Fibroblast of skin of scalp (primary cell): ENCODE results near the gene WNT10A.
A peak's percentile ranks its signal among the peaks of the same experiment; 100 is the strongest.

Experiments
- DNase-seq: peaks from one replicate; pipeline ENCODE4 v3.0.0-alpha.2; 2013

WNT10A gene

DNA sequence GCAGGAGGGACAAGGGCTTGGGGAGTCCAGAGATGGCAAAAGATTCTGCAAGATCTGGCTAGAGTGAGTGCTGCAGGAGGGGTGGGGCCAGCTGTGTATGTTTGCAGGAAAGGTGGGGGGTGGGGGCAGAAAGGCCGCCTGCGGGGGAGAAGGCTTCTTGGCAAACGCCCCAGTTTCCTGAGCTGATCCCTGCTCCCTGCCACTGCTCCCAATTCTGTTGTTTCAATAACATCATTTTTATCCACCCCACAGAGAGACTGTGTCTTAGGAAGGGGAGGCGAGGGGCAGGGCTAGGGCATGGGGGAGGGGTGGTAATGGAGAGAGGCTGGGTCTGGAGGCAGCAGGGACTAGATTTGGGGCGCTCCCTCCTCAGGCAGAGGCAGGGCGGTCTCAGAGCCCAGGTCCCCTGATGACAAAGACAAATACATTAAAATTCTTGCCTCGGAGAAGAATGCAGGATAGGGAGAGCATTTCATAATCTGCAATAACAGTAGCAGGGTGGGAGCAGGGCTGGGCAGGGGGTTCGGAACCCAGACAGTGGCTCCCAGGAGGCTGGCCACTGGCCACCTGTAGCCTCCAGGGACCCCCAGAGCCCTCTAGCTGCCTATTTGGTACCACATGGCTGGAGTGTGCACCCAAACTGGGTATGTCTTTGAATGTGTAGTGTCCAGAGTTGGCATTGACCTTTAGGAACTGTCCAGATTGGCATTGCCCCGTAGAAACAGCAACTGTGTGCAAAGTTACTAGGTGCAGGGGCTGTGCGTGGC lies 23.1 kb upstream of the WNT10A start:
- peak; percentile 47 for DNase-seq

DNA sequence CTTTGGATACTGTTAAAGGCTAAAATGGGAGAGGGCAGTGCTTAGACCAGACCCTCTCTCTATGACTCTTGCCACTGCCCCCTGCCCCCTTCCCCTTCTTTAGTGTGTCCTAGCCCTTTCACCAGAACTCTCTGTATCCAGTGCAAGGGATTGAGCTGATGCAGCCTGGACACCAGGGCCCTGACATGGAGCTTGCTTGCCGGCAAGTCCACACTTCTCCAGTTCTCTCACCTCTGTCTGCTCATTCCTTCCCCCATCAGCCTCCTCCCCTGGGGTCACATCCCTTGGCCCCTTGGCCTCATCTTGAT lies 22.6 kb upstream of the WNT10A start:
- DNase-seq: no peak

DNA sequence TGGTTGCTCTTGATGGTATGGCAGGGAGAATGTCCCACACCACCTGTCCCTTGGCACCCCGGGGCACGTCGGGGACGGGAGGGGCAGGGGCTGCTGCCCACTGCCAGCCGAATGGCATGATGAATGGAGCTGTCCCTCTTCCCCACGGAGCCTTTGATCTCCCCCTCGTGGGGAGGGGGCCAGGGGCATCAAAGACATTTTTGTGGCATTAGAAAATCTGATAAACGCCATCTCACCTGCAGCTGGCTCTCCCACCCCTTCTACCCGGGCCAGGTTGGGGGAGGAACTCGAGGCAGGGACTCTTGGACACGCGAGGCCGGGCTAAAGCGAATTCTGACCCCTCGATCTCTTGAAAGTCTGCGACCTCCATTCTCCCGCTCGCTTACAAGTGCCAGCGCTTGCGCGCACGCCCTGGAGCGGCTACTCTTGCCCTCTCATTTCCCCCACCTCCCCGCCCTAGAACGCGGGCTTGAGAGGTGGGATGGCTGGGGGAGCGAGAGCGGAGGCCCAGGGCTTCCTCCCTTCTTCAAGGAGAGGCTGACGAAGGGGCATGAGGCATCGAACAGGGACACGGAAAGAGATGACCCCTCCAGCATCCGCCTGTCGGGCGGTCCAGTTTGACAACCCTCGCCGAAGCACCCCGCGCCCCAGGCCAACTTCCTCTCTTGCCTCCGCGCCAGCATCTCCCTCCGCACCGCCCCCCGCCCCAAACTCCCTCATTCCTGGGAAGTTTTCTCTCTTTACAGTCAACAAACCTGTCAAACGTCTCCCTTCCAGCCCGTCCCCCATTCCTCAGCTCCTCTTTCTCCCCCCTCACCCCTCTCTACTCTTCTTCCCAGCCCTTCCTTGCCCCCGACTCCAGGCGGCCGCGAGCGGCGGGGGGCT lies 21.7 kb upstream of the WNT10A start:
- DNase-seq: no peak

DNA sequence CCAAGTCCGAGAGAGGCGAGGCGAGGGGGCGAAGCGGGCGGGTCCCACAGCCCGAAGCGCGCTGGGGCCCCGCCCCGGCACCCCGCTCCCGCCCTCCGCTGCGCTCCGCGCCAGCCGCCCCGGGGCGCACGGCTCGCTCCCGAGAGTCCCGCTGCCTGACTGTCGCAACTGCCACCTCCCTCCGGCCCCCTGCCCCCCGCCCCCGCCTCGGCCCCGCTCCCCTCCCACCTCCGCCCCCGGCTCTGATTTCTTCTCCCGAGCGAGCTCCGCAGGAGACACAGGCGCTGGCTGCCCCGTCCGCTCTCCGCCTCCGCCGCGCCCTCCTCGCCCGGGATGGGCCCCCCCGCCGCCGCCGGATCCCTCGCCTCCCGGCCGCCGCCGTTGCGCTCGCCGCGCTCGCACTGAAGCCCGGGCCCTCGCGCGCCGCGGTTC lies 21.1 kb upstream of the WNT10A start, which contains the start of gene WNT6:
WNT6 (plus strand) TSS at position 250 of the 432 bp plus-strand sequence. CDS start 233 bp downstream, outside the sequence.
- DNase-seq: no peak

DNA sequence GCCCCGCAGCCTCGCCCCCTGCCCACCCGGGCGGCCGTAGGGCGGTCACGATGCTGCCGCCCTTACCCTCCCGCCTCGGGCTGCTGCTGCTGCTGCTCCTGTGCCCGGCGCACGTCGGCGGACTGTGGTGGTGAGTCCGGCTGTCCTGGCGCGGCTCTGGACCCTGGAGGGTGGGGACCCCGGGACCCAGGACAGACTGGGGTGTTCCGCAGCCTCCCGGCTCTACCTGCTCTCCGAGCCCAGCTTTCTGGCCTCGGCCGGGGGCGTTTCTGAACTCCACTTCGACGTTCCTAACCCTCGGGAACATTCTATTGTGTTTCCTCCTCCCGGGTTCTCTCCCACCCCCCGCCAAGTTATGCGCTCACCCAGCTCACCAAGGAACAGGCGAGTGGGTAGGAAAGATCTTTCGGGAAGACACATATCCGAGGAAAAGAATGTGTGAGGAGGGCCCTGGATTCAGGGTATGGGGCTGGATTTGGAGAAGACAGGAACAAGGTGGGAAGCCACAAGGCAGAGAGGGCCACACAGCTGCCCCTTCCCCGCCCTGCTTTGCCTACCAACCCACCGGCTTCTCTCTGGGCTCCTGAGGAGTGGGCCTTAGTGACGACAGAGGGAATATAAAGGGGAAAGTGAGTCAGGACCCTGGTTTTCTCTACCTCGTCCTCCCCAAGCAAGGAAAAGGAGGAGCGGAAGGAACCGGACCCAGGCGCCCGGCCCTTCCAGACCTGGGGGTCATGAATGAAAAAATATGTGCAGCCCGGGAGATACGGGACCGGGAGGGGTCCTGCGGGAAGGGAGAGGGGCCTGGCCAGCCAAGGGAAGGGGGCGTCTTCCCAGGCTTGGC lies 20.4 kb upstream of the WNT10A start:
- DNase-seq: no peak

DNA sequence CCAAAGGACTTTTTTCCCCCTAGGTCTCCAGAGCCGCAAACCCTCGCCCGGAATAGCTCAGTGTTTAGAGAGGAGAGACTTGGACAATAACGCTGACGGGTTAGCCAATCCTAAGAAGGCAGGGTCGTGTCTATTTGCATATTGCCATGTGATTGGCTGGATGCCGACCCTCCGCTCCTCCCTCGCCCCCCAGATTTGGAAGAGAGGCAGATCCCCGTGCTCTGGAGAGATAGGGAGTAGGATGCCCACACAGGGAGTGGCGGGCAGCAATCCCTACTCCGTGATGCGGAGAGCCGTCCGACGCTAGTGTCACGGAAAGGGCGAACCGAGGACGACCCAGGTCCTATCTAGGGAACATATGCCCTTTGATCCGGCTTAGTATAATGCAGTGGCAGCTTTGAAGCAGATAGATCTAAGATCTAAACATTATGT lies 19.7 kb upstream of the WNT10A start:
- DNase-seq: peak; percentile 82

DNA sequence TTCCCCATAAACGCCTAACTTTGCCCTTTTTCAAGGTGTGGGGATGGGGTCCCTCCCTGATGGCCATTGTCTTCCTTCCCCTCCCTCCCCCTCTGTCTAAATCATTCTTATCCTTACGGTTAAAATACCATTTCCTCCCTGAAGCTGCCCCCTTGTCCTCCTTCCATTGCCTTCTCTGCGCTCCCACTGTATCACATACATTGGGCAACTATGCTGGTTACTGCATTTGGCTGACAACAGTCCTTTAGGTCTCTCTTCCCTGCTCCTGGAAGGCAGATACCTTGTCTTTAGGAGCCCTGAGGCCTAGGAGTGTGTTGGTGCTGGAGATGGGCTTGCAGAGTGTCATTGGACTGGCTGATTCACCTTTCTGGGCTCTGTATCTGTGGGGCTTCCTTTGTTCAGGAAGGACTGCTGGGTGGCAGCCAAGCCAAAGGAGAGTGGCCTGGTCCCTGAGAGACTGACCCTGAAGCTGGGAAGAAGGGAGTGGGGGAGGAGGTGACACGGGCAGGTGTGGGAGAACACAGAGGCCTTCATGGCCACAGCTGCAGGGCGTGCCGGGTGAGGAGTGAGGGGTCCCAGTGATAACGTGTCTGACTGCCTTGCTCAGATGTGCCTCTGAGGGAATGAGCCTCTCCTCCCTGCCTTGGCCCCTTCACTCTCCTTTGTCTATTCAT lies 18.9 kb upstream of the WNT10A start:
- no peak for DNase-seq

DNA sequence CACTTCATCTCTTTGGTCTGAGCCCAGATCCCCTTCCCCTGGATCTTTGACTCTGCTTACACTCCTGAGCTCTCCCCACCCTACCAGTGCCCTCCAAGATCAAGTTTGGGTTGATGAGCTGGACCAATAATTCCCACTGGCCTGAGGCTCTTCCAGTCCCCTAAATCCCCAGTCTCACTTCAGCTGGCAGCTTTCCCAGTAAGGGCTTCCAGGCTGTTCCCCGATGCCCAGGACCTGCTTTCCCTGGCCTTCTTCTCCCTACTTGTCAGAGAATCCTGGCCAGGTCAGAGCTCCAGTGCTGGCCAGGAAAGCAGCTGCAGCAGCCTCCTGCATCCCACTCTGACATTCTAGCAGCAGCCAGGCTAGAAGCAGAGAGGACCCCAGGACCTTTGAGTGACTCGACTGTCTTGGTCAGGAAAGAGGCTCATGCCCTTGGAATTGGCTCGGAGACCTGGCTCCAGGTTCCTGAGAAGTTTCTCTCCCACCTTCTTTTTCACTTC lies 17.6 kb upstream of the WNT10A start:
- DNase-seq: no peak

DNA sequence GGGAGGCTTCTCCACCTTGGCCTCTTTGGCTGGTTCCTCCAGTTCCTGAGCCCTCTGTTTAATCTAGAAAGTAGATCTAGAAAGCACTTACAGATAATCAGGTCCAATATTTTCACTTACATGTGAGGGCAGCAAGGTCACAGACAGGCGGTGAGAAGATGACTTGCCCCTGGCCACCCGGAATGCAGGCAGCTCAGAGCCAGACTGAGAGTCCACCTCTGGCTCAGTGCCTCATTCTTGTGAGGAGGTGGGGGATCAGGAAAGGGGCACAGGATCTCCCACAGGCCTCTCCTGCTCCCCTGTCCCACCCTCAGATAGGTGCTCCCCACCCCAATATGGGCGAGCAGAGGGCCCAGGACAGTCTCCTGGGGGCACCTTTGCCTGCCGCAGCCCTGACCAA lies 15.3 kb upstream of the WNT10A start:
- no peak for DNase-seq

DNA sequence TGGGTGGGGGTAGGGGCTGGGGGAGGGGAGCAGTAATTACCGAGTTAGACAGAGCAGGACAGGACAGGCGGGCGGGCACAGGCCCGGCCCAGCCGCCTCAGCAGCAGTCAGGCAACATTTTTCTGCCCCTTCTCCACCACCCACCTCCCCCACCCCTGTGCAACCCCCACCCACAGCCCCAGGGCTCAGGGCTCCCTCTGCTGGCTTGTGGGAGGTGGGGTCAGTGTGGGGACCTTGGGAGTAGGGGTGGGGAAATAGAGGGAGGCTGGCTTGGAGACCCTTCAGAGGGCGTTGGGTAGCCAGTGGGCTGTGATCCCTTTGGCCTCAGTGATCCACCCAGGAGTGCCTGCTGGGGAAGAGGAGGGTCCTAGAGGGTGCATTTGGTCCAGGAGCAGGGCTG lies 14.7 kb upstream of the WNT10A start:
- no peak for DNase-seq

DNA sequence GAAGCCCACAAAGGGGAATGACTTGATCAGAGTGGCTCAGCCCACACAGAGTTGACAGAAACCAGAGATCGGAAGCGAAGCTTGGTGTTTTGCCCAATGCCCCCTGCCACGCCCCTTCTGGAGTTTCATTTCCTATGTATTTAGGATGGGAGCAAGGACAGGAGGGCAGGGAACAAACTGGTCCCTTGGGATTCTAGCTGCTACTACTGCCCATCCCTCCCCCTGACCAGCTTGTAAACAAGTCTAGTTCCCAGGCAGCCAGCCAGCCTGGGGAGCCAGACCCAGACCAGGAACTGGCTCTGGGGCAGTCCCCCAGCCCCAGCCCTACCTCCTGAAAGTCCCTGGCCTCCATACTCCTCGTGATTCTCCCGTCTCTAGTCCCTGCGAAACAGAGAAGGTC lies 12.8 kb upstream of the WNT10A start:
- no peak for DNase-seq

DNA sequence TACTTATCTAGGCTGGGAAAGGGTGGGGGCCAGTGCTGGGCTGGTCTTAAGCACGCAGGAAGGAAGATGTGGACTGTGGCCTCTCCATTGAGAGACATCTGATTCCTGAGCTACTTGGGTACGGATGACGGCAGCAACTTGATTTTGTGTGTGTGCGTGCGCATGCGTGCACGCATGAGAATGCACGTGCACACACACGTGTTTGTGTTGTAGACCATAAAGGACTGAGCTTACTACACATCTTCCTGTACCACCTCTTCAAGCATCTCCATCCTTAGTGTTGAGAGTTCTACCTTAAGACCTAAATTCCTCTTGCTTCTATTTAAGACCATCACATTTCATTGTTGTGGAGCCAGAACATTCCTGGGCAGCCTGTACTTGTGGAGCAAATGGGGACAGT lies 11.6 kb upstream of the WNT10A start:
- DNase-seq: no peak

DNA sequence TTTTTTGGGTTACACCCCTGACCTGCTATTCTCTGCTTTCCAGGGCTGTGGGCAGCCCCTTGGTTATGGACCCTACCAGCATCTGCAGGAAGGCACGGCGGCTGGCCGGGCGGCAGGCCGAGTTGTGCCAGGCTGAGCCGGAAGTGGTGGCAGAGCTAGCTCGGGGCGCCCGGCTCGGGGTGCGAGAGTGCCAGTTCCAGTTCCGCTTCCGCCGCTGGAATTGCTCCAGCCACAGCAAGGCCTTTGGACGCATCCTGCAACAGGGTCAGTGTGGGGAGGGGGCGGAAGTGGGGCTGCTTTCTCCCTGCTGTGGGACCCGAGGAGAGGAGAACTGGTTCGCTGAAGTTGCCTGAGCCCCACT lies 9.7 kb upstream of the WNT10A start:
- no peak for DNase-seq

DNA sequence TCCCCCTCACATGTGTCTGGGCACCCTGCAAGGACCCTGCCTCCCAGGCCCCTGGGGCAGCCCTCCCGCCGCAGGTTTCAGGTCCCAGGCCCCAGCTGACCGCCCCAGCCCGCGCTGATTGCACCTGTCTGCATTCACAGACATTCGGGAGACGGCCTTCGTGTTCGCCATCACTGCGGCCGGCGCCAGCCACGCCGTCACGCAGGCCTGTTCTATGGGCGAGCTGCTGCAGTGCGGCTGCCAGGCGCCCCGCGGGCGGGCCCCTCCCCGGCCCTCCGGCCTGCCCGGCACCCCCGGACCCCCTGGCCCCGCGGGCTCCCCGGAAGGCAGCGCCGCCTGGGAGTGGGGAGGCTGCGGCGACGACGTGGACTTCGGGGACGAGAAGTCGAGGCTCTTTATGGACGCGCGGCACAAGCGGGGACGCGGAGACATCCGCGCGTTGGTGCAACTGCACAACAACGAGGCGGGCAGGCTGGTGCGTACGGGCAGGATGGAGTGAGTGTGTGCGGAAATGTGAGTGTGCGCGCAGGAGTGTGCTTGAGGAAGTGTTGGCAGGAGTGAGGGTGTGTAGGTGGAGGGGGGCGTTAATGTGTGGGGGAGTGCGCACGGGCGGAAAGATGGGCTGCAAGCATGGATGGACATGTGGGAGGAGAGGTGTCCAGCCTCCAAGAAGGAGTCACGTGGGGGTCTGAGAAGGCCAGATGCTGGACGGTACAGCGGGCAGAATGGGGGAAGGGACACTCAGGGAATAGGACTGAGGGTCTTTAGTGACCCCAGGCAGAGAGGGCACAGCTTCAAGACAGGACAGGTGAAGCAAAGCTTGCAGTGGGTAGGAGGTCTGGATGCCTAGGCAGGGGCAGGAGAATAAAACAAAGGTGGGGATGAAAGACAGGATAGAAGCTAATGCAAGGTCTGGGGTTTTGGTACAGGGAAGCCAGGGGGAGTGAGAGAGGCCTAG lies 9.0 kb upstream of the WNT10A start:
- DNase-seq: no peak

DNA sequence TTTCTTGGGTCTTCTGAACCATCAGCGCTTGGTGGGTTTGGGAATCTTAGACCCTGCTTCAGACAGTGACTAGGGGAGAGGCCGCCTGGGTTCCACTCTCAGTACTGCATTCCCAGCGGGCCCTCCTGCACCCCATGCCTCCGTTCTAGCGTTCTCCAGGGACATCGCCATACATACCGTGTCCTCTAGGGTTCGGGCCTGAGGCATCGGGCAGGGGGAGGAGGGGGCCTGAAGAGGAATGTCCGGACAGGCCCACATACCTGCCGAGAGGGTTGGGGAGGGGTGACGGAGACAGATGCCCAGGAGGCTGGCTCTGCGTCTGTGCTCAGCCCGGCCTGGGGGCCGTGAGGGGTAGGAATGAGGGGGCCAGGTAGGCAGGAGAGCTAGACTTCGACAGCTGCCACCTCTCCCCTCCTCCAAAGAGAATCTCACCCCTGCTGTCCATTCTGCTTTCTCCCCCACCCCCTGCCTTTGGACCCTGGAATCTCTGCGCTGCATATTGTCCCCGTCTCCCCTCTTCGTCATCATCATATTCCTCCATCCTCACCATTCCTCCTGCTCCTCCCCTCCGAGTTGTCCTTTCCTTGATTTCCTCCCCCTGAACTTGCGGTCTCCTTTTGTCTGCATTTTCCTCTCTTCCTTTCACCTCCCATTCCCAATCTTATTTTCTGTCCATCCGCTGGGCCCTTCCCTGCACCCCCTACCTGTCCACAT lies 7.8 kb upstream of the WNT10A start:
- DNase-seq: no peak

DNA sequence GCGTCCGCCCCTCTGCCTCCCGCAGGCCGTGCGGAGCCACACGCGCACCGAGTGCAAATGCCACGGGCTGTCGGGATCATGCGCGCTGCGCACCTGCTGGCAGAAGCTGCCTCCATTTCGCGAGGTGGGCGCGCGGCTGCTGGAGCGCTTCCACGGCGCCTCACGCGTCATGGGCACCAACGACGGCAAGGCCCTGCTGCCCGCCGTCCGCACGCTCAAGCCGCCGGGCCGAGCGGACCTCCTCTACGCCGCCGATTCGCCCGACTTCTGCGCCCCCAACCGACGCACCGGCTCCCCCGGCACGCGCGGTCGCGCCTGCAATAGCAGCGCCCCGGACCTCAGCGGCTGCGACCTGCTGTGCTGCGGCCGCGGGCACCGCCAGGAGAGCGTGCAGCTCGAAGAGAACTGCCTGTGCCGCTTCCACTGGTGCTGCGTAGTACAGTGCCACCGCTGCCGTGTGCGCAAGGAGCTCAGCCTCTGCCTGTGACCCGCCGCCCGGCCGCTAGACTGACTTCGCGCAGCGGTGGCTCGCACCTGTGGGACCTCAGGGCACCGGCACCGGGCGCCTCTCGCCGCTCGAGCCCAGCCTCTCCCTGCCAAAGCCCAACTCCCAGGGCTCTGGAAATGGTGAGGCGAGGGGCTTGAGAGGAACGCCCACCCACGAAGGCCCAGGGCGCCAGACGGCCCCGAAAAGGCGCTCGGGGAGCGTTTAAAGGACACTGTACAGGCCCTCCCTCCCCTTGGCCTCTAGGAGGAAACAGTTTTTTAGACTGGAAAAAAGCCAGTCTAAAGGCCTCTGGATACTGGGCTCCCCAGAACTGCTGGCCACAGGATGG lies 7.1 kb upstream of the WNT10A start:
- no peak for DNase-seq

DNA sequence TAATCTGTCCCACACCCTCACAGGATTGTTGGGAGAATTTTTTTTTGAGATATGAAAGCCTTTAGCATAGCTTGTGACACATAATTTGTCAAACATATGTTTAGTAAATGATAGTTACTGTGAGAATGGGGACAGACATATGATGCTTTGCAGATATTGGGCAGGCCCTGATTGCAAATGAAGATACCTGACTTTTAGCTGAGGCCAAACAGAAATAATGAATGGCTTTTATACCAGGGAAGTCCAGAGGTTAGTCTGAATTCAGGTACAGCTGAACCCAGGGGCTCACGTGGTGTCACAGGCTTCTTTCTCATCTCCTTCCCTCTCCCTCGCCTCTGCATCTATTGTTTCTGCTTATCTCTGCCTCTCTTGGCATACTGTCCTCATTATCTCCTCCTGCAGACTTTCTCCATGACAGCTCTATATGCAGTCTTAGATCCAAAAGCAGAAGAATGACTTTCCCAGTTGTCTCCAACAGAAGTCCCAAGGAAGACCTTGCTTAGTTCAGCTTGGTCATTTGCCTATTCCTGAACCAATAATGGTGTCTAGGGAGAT lies 4.9 kb upstream of the WNT10A start:
- no peak for DNase-seq

DNA sequence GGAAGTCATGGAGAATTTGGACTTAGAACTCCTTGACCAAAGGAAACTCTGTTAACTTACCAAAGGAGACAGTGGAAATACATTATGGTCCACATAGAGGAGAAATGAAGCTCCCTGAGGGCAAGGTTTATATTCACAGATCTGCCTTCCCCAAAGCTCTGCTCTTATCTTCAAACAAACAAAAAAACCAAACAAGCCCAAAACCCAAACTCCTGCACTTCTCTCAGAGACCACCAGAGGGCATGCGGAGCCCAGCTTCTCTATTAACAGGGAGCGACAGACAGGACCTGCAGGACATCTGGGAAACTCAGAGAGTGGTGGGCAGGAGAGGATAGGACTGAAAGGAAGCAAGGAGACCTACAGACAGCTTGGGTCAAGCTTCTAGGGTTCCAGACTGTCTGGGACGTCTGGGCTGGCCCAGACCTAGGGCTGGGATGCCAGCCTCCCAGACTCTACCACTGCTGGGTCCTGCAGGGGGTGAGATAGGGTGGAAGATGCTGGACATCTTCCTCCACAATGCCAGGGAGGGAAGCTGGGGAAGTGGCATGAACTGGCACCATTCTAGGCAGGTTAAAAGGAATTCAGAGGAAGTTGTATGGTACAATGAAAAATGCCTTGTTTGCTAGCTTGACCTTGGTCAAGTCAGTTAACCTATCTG lies 4.0 kb upstream of the WNT10A start:
- DNase-seq: peak; percentile 63

DNA sequence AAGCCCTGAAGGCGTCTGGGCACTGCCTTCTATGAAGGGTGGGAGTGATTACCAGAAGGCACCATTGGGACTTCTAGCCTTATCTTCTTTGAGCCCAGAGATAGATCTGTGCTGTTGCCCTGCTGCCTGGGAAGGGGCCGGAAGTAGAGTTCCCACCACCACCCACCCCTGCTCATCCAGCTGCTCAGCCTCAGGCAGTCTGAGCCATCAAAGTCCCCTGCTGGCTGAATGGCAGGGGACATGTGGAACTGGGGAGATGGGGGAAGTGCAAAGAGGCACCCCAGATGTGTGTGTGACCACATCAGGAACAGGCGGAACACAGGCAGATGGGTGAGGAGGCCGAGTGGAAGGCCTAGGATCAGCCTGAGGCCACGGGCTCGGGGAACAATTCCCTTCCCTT lies 3.3 kb upstream of the WNT10A start:
- DNase-seq: no peak
